LNCAP (cell line): Measurements from ENCODE around the gene TAF4.

Experiments
- CTCF ChIP-seq: fragments of 450-650 bp; IDR thresholded peaks from 2 replicates; pipeline ENCODE4 v1.5.1; 2017; ENCODE audit warnings: mild to moderate bottlenecking

TAF4 gene

GRCh38 chr20:62065674-62066338, at the start of gene TAF4:
TSS of gene TAF4 (minus strand) at chr20:62065881. CDS start at chr20:62065810, 71 bp downstream.
- TF ChIP-seq CTCF: no peak

GRCh38 chr20:62114894-62115293, 49.2 kb upstream of the TAF4 start:
- TF ChIP-seq CTCF: no peak

DNA sequence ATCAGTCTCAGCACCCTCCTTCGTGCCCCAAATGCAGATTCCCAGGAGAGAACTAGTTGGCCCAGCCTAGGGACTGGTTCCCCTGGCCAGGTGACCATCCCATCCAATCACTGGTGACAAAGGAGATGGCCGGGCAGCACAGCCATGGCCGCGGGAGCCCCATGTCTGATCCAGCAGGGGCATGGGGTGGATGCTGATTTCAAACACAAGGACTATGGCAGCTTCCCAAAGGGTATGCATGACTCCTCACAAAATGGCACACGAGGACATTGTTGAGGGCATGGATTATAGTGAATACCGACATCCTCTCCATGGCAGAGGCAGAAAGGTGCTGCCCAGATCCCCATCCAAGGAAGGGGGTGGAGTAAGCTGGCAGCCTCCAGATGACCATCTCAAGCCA, 46.7 kb upstream of the TAF4 start:
- TF ChIP-seq CTCF: no peak

GRCh38 chr20:62111148-62111547, 45.5 kb upstream of the TAF4 start:
- no peak for TF ChIP-seq CTCF

GRCh38 chr20:62105592-62105991, 39.9 kb upstream of the TAF4 start:
- no peak for TF ChIP-seq CTCF

DNA sequence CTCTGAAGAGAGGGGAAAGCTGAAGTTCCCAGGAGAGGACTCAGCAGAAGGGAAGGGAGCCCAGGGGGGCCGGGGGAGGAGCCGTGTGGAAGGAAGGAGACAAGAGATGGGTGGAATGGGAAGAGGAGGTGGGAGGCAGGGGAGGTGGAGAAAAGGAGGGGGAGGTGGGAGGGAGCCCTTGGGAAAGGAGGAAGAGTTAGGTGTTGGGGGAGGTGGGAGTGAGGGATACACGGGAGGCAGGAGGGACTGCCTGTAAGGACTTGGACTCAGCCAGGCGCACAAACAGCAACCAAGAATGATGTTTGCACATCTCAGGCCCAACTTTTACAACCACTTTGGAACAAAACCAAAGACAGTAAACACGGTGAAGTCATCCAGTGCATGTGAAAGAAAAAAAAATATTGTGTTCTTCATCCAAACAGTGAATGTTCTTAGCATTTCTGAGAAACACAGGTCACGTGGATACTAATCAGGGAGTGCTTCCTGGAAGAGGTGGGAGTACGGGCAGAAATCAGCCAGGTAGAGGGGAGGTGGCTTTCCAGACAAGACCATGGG, 39.2 kb upstream of the TAF4 start:
- no peak for TF ChIP-seq CTCF

- no peak for TF ChIP-seq CTCF
These were observed 38.6 kb upstream of the TAF4 start for GRCh38 chr20:62104234-62104789.
